K562 (cell line): ENCODE results near the gene LIPI. TPM values are rescaled to one million over a fixed set of nuclear protein-coding genes. Genes with fewer than 3 reads are reported as not detected.

ENCODE experiments used
- GTF2B ChIP-seq: IDR thresholded peaks from 2 replicates; pipeline ENCODE4 v1.6.1; 2011; ENCODE audit not compliant: insufficient read length; ENCODE audit errors: extremely low read depth
- MEF2A ChIP-seq: IDR thresholded peaks from 2 replicates; pipeline ENCODE4 v1.6.1; 2011; ENCODE audit warnings: low read depth, mild to moderate bottlenecking, low read length, moderate library complexity; ENCODE audit not compliant: control insufficient read depth
- NFE2 ChIP-seq: IDR thresholded peaks from 2 replicates; pipeline ENCODE4 v1.6.1; 2014; ENCODE audit warnings: antibody characterized with exemption, low read depth
- RAD21 ChIP-seq, 2 experiments: fragments of 250-450 bp in 1 of 2; fragments of 450-650 bp in 1 of 2; sonication (Bioruptor Pico) in 1 of 2; formaldehyde crosslinking in 1 of 2; IDR thresholded peaks in 1 of 2; conservative IDR thresholded peaks in 1 of 2; 2 replicates each; pipeline versions ENCODE4 v1.4.0 to v1.8.0; 2020 to 2022; ENCODE audit warnings: mild to moderate bottlenecking in 2 of 2, moderate library complexity in 1 of 2
- SMARCE1 ChIP-seq: fragments of 450-650 bp; IDR thresholded peaks from 2 replicates; pipeline ENCODE4 v1.7.1; 2016; ENCODE audit warnings: mild to moderate bottlenecking
- polyA plus RNA-seq, 8 experiments: library from polyadenylated mRNA; depleted of rRNA in 4 of 8; stranded (reverse) in 5 of 8; unstranded in 3 of 8; fragments of >200 nt; fragmentation: Nextera tagmentation in 2 of 8; fragmentation: Illumina TruSeq in 1 of 8; extraction: Ambion mirVana in 2 of 8; extraction: Trizol in 1 of 8; gene quantifications; 2 replicates each; pipeline versions ENCODE4 v1.2.1 to v1.2.3, GENCODE V29; 2011 to 2014; ENCODE audit warnings: inconsistent platforms in 1 of 8, missing spikeins in 1 of 8
- total RNA-seq, 7 experiments: library from RNA; depleted of rRNA in 6 of 7; stranded (reverse); fragments of >200 nt in 6 of 7; fragmentation: Illumina TruSeq in 2 of 7; extraction: Trizol in 2 of 7; gene quantifications; 2 replicates each; pipeline versions ENCODE4 v1.2.1 to v1.2.3, GENCODE V29; 2011 to 2021; ENCODE audit warnings: low replicate concordance in 1 of 7
- TF ChIP-seq, protein P1 (sequence below), 2 experiments: fragments of 450-650 bp; formaldehyde crosslinking in 1 of 2; IDR thresholded peaks; 2 replicates each; pipeline versions ENCODE4 v1.4.0 to v1.6.1; 2014 to 2020; ENCODE audit warnings: mild to moderate bottlenecking in 2 of 2, borderline replicate concordance in 1 of 2, low read depth in 1 of 2
- TF ChIP-seq, protein P2 (sequence below), 2 experiments: fragments of 250-450 bp in 1 of 2; fragments of 450-650 bp in 1 of 2; sonication (Bioruptor Pico) in 1 of 2; IDR thresholded peaks; 2 replicates each; pipeline versions ENCODE4 v1.6.1 to v1.8.0; 2016 to 2021; ENCODE audit warnings: mild to moderate bottlenecking in 2 of 2, moderate library complexity in 2 of 2, missing compliant biosample characterization in 1 of 2, missing genetic modification characterization in 1 of 2

The LIPI gene
- total and polyA plus RNA-seq, 9 of the 15 experiments (the other 6 are each of a cell fraction or from before 2014, with no cell fraction given) = not detected

- TF ChIP-seq MEF2A = no peak
- TF ChIP-seq, protein P1, sequence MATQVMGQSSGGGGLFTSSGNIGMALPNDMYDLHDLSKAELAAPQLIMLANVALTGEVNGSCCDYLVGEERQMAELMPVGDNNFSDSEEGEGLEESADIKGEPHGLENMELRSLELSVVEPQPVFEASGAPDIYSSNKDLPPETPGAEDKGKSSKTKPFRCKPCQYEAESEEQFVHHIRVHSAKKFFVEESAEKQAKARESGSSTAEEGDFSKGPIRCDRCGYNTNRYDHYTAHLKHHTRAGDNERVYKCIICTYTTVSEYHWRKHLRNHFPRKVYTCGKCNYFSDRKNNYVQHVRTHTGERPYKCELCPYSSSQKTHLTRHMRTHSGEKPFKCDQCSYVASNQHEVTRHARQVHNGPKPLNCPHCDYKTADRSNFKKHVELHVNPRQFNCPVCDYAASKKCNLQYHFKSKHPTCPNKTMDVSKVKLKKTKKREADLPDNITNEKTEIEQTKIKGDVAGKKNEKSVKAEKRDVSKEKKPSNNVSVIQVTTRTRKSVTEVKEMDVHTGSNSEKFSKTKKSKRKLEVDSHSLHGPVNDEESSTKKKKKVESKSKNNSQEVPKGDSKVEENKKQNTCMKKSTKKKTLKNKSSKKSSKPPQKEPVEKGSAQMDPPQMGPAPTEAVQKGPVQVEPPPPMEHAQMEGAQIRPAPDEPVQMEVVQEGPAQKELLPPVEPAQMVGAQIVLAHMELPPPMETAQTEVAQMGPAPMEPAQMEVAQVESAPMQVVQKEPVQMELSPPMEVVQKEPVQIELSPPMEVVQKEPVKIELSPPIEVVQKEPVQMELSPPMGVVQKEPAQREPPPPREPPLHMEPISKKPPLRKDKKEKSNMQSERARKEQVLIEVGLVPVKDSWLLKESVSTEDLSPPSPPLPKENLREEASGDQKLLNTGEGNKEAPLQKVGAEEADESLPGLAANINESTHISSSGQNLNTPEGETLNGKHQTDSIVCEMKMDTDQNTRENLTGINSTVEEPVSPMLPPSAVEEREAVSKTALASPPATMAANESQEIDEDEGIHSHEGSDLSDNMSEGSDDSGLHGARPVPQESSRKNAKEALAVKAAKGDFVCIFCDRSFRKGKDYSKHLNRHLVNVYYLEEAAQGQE (IDR thresholded peaks at IDR 0.05; ENCODE audit: borderline replicate concordance) = peak; percentile 69; the same call in 1 of the 2 replicates
- TF ChIP-seq, protein P1 (CRISPR knock-in tag; IDR thresholded peaks at IDR 0.05; ENCODE audit: low read depth) = no peak
- TF ChIP-seq RAD21 (CRISPR knock-in tag; conservative IDR thresholded peaks at IDR 0.05 in 1 of 2, IDR thresholded peaks at IDR 0.05 in 1 of 2) = peak; percentile 81 to 92
- TF ChIP-seq SMARCE1 = no peak
- TF ChIP-seq, protein P2, sequence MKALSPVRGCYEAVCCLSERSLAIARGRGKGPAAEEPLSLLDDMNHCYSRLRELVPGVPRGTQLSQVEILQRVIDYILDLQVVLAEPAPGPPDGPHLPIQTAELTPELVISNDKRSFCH (CRISPR knock-in tag; IDR thresholded peaks at IDR 0.05) = no peak
- TF ChIP-seq, protein P2 (tag; IDR thresholded peaks at IDR 0.05) = no peak
- peak; percentile 34; the same call in 1 of the 2 replicates for TF ChIP-seq NFE2
- no peak for TF ChIP-seq GTF2B
Observed at GRCh38 chr21:14259747-14260146, 49.0 kb upstream of the LIPI start (continued).
